ENCODE measurements around the gene ZNF202.

ZNF202 gene

GRCh38 chr11:123683428-123684170, 57.9 kb downstream of the ZNF202 start:
- no peak for DNase-seq (ENCODE audit: low spot score)

- no peak for DNase-seq (ENCODE audit: low spot score)
These were observed 58.6 kb downstream of the ZNF202 start for GRCh38 chr11:123682696-123683410.

GRCh38 chr11:123681030-123681429, 60.4 kb downstream of the ZNF202 start:
- no peak for DNase-seq (ENCODE audit: low spot score)

GRCh38 chr11:123678246-123678645, 63.2 kb downstream of the ZNF202 start:
- DNase-seq (ENCODE audit: low spot score): no peak

- no peak for DNase-seq (ENCODE audit: low spot score)
These were observed 64.0 kb downstream of the ZNF202 start for GRCh38 chr11:123677510-123677909.

GRCh38 chr11:123674297-123674696, 67.2 kb downstream of the ZNF202 start:
- no peak for DNase-seq (ENCODE audit: low spot score)

All from AG08395 (cell line).